Erythroblast (primary cell): Measurements from ENCODE around the gene CRYL1.
A peak's percentile ranks its signal among the peaks of the same experiment; 100 is the strongest.

ENCODE experiments used
- DNase-seq, 2 experiments: peaks; one replicate each; lab custom pipeline; 2025; lab: John Stamatoyannopoulos, UW
- GATA1 ChIP-seq: IDR thresholded peaks from 2 replicates; pipeline ENCODE4 v1.6.1; 2011; ENCODE audit warnings: low read depth, mild to moderate bottlenecking, control low read depth, low read length, moderate library complexity
- POLR2A ChIP-seq: IDR thresholded peaks from 2 replicates; pipeline ENCODE4 v1.6.1; 2011; ENCODE audit warnings: mild to moderate bottlenecking, low read length

Gene CRYL1

GRCh38 chr13:20553311-20553710 is 27.7 kb upstream of the CRYL1 start:
- no peak for DNase-seq
- TF ChIP-seq POLR2A (no peak), GATA1 (no peak)

- DNase-seq, result no peak
Observed at GRCh38 chr13:20550799-20551198, 25.1 kb upstream of the CRYL1 start.

GRCh38 chr13:20547479-20547908 is 21.8 kb upstream of the CRYL1 start:
- DNase-seq, result no peak
- TF ChIP-seq POLR2A (no peak), GATA1 (no peak)

More at GRCh38 chr13:20550799-20551198, 25.1 kb upstream of the CRYL1 start:
- TF ChIP-seq POLR2A (no peak), GATA1 (no peak)

- no peak for DNase-seq
- TF ChIP-seq GATA1 (no peak), POLR2A (no peak)
Observed at GRCh38 chr13:20546556-20546955, 20.9 kb upstream of the CRYL1 start.

- no peak for DNase-seq
- TF ChIP-seq GATA1 (no peak), POLR2A (no peak)
Observed at GRCh38 chr13:20544201-20544923, 18.7 kb upstream of the CRYL1 start.

GRCh38 chr13:20536992-20537391 is 11.3 kb upstream of the CRYL1 start:
- DNase-seq, result no peak
- no peak for TF ChIP-seq POLR2A
- no peak for TF ChIP-seq GATA1

- TF ChIP-seq GATA1 (no peak), POLR2A (no peak)
Observed at GRCh38 chr13:20534038-20534608, 8.5 kb upstream of the CRYL1 start.

GRCh38 chr13:20528452-20528851 is 2.8 kb upstream of the CRYL1 start:
- no peak for DNase-seq
- TF ChIP-seq GATA1 (no peak), POLR2A (no peak)

More at GRCh38 chr13:20534038-20534608, 8.5 kb upstream of the CRYL1 start:
- no peak for DNase-seq

- no peak for DNase-seq
- TF ChIP-seq POLR2A, result no peak
- TF ChIP-seq GATA1, result no peak
Observed at GRCh38 chr13:20526664-20527063, 1.0 kb upstream of the CRYL1 start.

GRCh38 chr13:20525144-20525600 is 485 bp downstream of the CRYL1 start:
- TF ChIP-seq POLR2A (no peak), GATA1 (no peak)
- DNase-seq, result peak; percentile 51 to 63

GRCh38 chr13:20521364-20522115 is 4.1 kb downstream of the CRYL1 start:
- TF ChIP-seq POLR2A (no peak), GATA1 (no peak)
- DNase-seq, result no peak

GRCh38 chr13:20519875-20520274 is 5.8 kb downstream of the CRYL1 start:
- no peak for DNase-seq
- TF ChIP-seq GATA1 (no peak), POLR2A (no peak)

GRCh38 chr13:20518660-20519100 is 7.0 kb downstream of the CRYL1 start:
- DNase-seq, result no peak
- TF ChIP-seq POLR2A (no peak), GATA1 (no peak)

- no peak for TF ChIP-seq POLR2A
- TF ChIP-seq GATA1, result no peak
- no peak for DNase-seq
Observed at GRCh38 chr13:20514866-20515265, 10.8 kb downstream of the CRYL1 start.
